Measurements from ENCODE around the gene IFITM10.

Gene IFITM10

GRCh38 chr11:1730059-1730629 is 20.3 kb downstream of the IFITM10 start:
- H3K36me3 ChIP-seq (ENCODE audit: insufficient read depth), result no peaks in the 10 kb centered on the region
- H2AFZ ChIP-seq (ENCODE audit: low read depth), result no peak overlapping the region
- no peaks in the 10 kb centered on the region for H3K4me1 ChIP-seq (ENCODE audit: low read depth, poor library complexity, severe bottlenecking)
- no peaks in the 10 kb centered on the region for H3K79me2 ChIP-seq (ENCODE audit: insufficient read depth, low read depth)
- no peaks in the 10 kb centered on the region for H4K20me1 ChIP-seq (ENCODE audit: insufficient read depth)
- H3K4me2 ChIP-seq, result no peak overlapping the region
- H3K27me3 ChIP-seq (ENCODE audit: insufficient read depth, low read depth), result peaks cover 75% of the 10 kb centered on the region
- no peak overlapping the region for H3K4me3 ChIP-seq (IDR thresholded peaks at IDR 0.05; ENCODE audit: insufficient read depth, low read depth, low read length)
- no peak overlapping the region for H3K27ac ChIP-seq
- H3K9ac ChIP-seq, result no peak overlapping the region
- no peak for TF ChIP-seq CTCF (conservative IDR thresholded peaks at IDR 0.05; ENCODE audit: low read depth, low read length)

DNA sequence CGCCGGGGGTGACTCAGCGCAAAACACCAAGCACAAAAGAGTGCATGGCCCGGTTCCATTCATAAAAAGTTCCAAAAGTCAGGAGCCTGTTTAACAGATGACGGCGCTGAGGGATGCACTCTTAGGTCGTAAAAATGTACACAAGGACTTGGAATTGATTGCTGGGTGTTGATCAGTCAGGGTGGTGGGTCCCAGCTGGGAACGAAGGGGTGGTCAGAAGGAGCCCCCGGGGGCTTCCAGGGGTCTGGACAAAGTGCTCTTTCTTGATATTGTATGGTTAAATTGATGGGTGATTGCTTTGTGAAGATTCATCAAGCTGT is 20.7 kb downstream of the IFITM10 start:
- Histone ChIP-seq H3K36me3 (ENCODE audit: insufficient read depth) (no peaks in the 10 kb centered on the region), H3K9ac (no peak overlapping the region), H4K20me1 (ENCODE audit: insufficient read depth) (no peaks in the 10 kb centered on the region), H3K4me1 (ENCODE audit: low read depth, poor library complexity, severe bottlenecking) (no peaks in the 10 kb centered on the region), H3K27me3 (ENCODE audit: insufficient read depth, low read depth) (peaks cover 76% of the 10 kb centered on the region), H2AFZ (ENCODE audit: low read depth) (no peak overlapping the region), H3K4me3 (IDR thresholded peaks at IDR 0.05; ENCODE audit: insufficient read depth, low read depth, low read length) (no peak overlapping the region), H3K79me2 (ENCODE audit: insufficient read depth, low read depth) (no peaks in the 10 kb centered on the region), H3K27ac (no peak overlapping the region), H3K4me2 (no peak overlapping the region)
- no peak for TF ChIP-seq CTCF (conservative IDR thresholded peaks at IDR 0.05; ENCODE audit: low read depth, low read length)

- no peaks in the 10 kb centered on the region for H3K79me2 ChIP-seq (ENCODE audit: insufficient read depth, low read depth)
- H3K4me1 ChIP-seq (ENCODE audit: low read depth, poor library complexity, severe bottlenecking), result no peaks in the 10 kb centered on the region
- TF ChIP-seq CTCF (conservative IDR thresholded peaks at IDR 0.05; ENCODE audit: low read depth, low read length), result no peak
- H3K9ac ChIP-seq, result no peak overlapping the region
- H3K4me3 ChIP-seq (IDR thresholded peaks at IDR 0.05; ENCODE audit: insufficient read depth, low read depth, low read length), result no peak overlapping the region
- no peak overlapping the region for H3K27ac ChIP-seq
- H3K4me2 ChIP-seq, result no peak overlapping the region
- peaks cover 76% of the 10 kb centered on the region for H3K27me3 ChIP-seq (ENCODE audit: insufficient read depth, low read depth)
- H4K20me1 ChIP-seq (ENCODE audit: insufficient read depth), result no peaks in the 10 kb centered on the region
- H2AFZ ChIP-seq (ENCODE audit: low read depth), result no peak overlapping the region
- H3K36me3 ChIP-seq (ENCODE audit: insufficient read depth), result no peaks in the 10 kb centered on the region
These were observed 21.3 kb downstream of the IFITM10 start for GRCh38 chr11:1728931-1729691.

GRCh38 chr11:1728301-1728700 is 22.1 kb downstream of the IFITM10 start:
- TF ChIP-seq CTCF (conservative IDR thresholded peaks at IDR 0.05; ENCODE audit: low read depth, low read length), result no peak
- Histone ChIP-seq H3K9ac (no peak overlapping the region), H3K4me1 (ENCODE audit: low read depth, poor library complexity, severe bottlenecking) (no peaks in the 10 kb centered on the region), H2AFZ (ENCODE audit: low read depth) (no peak overlapping the region), H3K27me3 (ENCODE audit: insufficient read depth, low read depth) (peaks cover 76% of the 10 kb centered on the region), H4K20me1 (ENCODE audit: insufficient read depth) (no peaks in the 10 kb centered on the region), H3K4me3 (IDR thresholded peaks at IDR 0.05; ENCODE audit: insufficient read depth, low read depth, low read length) (no peak overlapping the region), H3K4me2 (no peak overlapping the region), H3K36me3 (ENCODE audit: insufficient read depth) (no peaks in the 10 kb centered on the region), H3K27ac (no peak overlapping the region), H3K79me2 (ENCODE audit: insufficient read depth, low read depth) (no peaks in the 10 kb centered on the region)
